GM23338 (cell line): ENCODE data around the gene SRSF7. TPM values are rescaled to one million over a fixed set of nuclear protein-coding genes. Genes with fewer than 3 reads are reported as not detected.

Experiments used
- ATAC-seq: fragments of 200-7000 bp; cut with Tn5 transposase; 3 replicates; pipeline ENCODE4 v1.9.1; 2020
- DNase-seq: peaks from one replicate; pipeline ENCODE4 v3.0.0-alpha.2; 2015; ENCODE audit warnings: low spot score
- H2AFZ ChIP-seq: fragments of 200-600 bp; sonication (generic); 2 replicates; pipeline ENCODE4 v1.8.0; 2016; ENCODE audit warnings: antibody characterized with exemption, mild to moderate bottlenecking, moderate library complexity
- H3F3A ChIP-seq: fragments of 200-600 bp; sonication (generic); replicated peaks from 2 replicates; pipeline ENCODE4 v1.8.0; 2017; ENCODE audit warnings: antibody characterized with exemption, mixed run types, low read depth
- H3K27ac ChIP-seq: fragments of 200-600 bp; sonication (generic); 2 replicates; pipeline ENCODE4 v1.6.1; 2016; ENCODE audit warnings: low read depth
- H3K27me3 ChIP-seq: fragments of 200-600 bp; sonication (generic); 2 replicates; pipeline ENCODE4 v1.8.0; 2016; ENCODE audit warnings: mild to moderate bottlenecking, mixed run types, moderate library complexity; ENCODE audit not compliant: insufficient read depth
- H3K36me3 ChIP-seq: fragments of 200-600 bp; sonication (generic); 2 replicates; pipeline ENCODE4 v1.8.0; 2016; ENCODE audit warnings: mild to moderate bottlenecking; ENCODE audit not compliant: insufficient read depth
- H3K4me1 ChIP-seq: fragments of 200-600 bp; sonication (generic); 2 replicates; pipeline ENCODE4 v1.8.0; 2016; ENCODE audit warnings: mild to moderate bottlenecking, moderate library complexity; ENCODE audit not compliant: insufficient read depth
- H3K4me2 ChIP-seq: fragments of 200-600 bp; sonication (generic); 2 replicates; pipeline ENCODE4 v1.7.1; 2017; ENCODE audit warnings: mixed run types
- H3K4me3 ChIP-seq: fragments of 200-600 bp; sonication (generic); 2 replicates; pipeline ENCODE4 v1.6.1; 2016; ENCODE audit warnings: mixed run types
- H3K79me2 ChIP-seq: fragments of 200-600 bp; sonication (generic); replicated peaks from 2 replicates; pipeline ENCODE4 v1.8.0; 2017; ENCODE audit warnings: mild to moderate bottlenecking; ENCODE audit not compliant: insufficient read depth
- H3K9me2 ChIP-seq: fragments of 200-600 bp; sonication (generic); 2 replicates; pipeline ENCODE4 v1.8.0; 2017; ENCODE audit not compliant: insufficient read depth
- H4K20me1 ChIP-seq: fragments of 200-600 bp; sonication (generic); replicated peaks from 2 replicates; pipeline ENCODE4 v1.8.0; 2017; ENCODE audit warnings: mild to moderate bottlenecking; ENCODE audit not compliant: insufficient read depth
- H3K27ac Mint-ChIP-seq: 2 replicates; pipeline ENCODE4 v1.8.0; 2020; ENCODE audit warnings: inconsistent platforms, mild to moderate bottlenecking, moderate library complexity, mixed read lengths
- H3K27me3 Mint-ChIP-seq: 3 replicates; pipeline ENCODE4 v1.8.0; 2022; ENCODE audit warnings: low read depth, mild to moderate bottlenecking, moderate library complexity, mixed read lengths, inconsistent platforms; ENCODE audit not compliant: insufficient read depth, poor library complexity
- H3K36me3 Mint-ChIP-seq: 3 replicates; pipeline ENCODE4 v1.8.0; 2021; ENCODE audit warnings: low read depth, mild to moderate bottlenecking, inconsistent platforms, moderate library complexity, mixed read lengths
- H3K4me1 Mint-ChIP-seq: 3 replicates; pipeline ENCODE4 v1.8.0; 2020; ENCODE audit warnings: mild to moderate bottlenecking, inconsistent platforms, mixed read lengths
- H3K4me3 Mint-ChIP-seq: 3 replicates; pipeline ENCODE4 v1.8.0; 2021; ENCODE audit warnings: moderate library complexity, mild to moderate bottlenecking, inconsistent platforms, mixed read lengths
- H3K9me3 Mint-ChIP-seq: 3 replicates; pipeline ENCODE4 v1.8.0; 2020; ENCODE audit warnings: moderate library complexity, mild to moderate bottlenecking, inconsistent platforms, mixed read lengths
- CREB1 ChIP-seq: fragments of 250-450 bp; sonication (Bioruptor Pico); IDR thresholded peaks from 2 replicates; pipeline ENCODE4 v1.5.0; 2020; ENCODE audit warnings: low read depth, mild to moderate bottlenecking, moderate library complexity
- ETS1 ChIP-seq: IDR thresholded peaks from 2 replicates; pipeline ENCODE4 v1.6.1; 2016; ENCODE audit warnings: antibody characterized with exemption
- EZH2phosphoT487 ChIP-seq: fragments of 200-600 bp; sonication (generic); IDR thresholded peaks from one replicate; pipeline ENCODE4 v1.8.1; 2018; ENCODE audit warnings: antibody characterized with exemption; ENCODE audit not compliant: unreplicated experiment
- JUNB ChIP-seq: IDR thresholded peaks from one replicate; pipeline ENCODE4 v1.6.1; 2016; ENCODE audit warnings: antibody characterized with exemption; ENCODE audit not compliant: unreplicated experiment
- POLR2AphosphoS5 ChIP-seq: IDR thresholded peaks from 2 replicates; pipeline ENCODE4 v1.6.1; 2016; ENCODE audit warnings: antibody characterized with exemption, low read depth
- REST ChIP-seq: IDR thresholded peaks from one replicate; pipeline ENCODE4 v1.6.1; 2018; ENCODE audit warnings: antibody characterized with exemption; ENCODE audit not compliant: unreplicated experiment
- STAT1 ChIP-seq: IDR thresholded peaks from one replicate; pipeline ENCODE4 v1.6.1; 2016; ENCODE audit warnings: antibody characterized with exemption; ENCODE audit not compliant: unreplicated experiment
- ZNF331 ChIP-seq: fragments of 250-450 bp; sonication (Bioruptor Pico); IDR thresholded peaks from 2 replicates; pipeline ENCODE4 v1.5.0; 2020; ENCODE audit warnings: low read depth, mild to moderate bottlenecking, moderate library complexity
- polyA plus RNA-seq: library from polyadenylated mRNA; unstranded; fragments of >200 nt; fragmentation: Nextera tagmentation; extraction: Ambion mirVana; gene quantifications from 2 replicates; pipeline ENCODE4 v1.2.1, GENCODE V29; 2016
- total RNA-seq: library from RNA; depleted of rRNA; stranded (reverse); fragments of >200 nt; shearing (Covaris generic); gene quantifications from 2 replicates; pipeline ENCODE4 v1.2.3, GENCODE V29; 2014

The SRSF7 gene
- total and polyA plus RNA-seq, 2 experiments from 2014 or later, result 251 to 572 TPM

- Histone ChIP-seq H3K36me3 (no peaks in the 10 kb centered on the region), H2AFZ (no peak overlapping the region), H3K4me3 (no peak overlapping the region), H3K27ac (no peak overlapping the region), H3K9me2 (no peaks in the 10 kb centered on the region), H3K4me1 (no peaks in the 10 kb centered on the region), H3F3A (no peaks in the 10 kb centered on the region), H3K4me2 (no peak overlapping the region), H4K20me1 (no peaks in the 10 kb centered on the region), H3K27me3 (no peaks in the 10 kb centered on the region), H3K79me2 (no peaks in the 10 kb centered on the region)
- TF ChIP-seq POLR2AphosphoS5 (no peak), REST (no peak), EZH2phosphoT487 (no peak), CREB1 (CRISPR knock-in tag) (no peak)
- DNase-seq (no peak), ATAC-seq (peak; percentile 22; the same call in 1 of the 3 replicates)
- Mint-ChIP-seq H3K27me3 (peaks cover 4% of the 10 kb centered on the region), H3K9me3 (no peaks in the 10 kb centered on the region), H3K4me1 (no peaks in the 10 kb centered on the region; the same call in 2 of the 3 replicates), H3K27ac (no peak overlapping the region), H3K4me3 (no peak overlapping the region), H3K36me3 (no peaks in the 10 kb centered on the region)
Measured at GRCh38 chr2:38722271-38723061, 28.7 kb downstream of the SRSF7 start.

GRCh38 chr2:38720613-38721241, 30.4 kb downstream of the SRSF7 start:
- H3K36me3 ChIP-seq, result no peaks in the 10 kb centered on the region
- H3K9me2 ChIP-seq, result no peaks in the 10 kb centered on the region
- no peak overlapping the region for H3K27ac ChIP-seq
- no peak overlapping the region for H3K4me2 ChIP-seq
- H3K4me1 ChIP-seq, result no peaks in the 10 kb centered on the region
- no peaks in the 10 kb centered on the region for H4K20me1 ChIP-seq
- no peaks in the 10 kb centered on the region for H3F3A ChIP-seq
- DNase-seq (no peak), ATAC-seq (no peak)
- no peak overlapping the region for H3K4me3 ChIP-seq
- no peaks in the 10 kb centered on the region for H3K36me3 Mint-ChIP-seq
- H2AFZ ChIP-seq, result no peak overlapping the region
- H3K79me2 ChIP-seq, result no peaks in the 10 kb centered on the region
- no peak overlapping the region for H3K27ac Mint-ChIP-seq
- no peaks in the 10 kb centered on the region for H3K27me3 ChIP-seq
- no peaks in the 10 kb centered on the region; the same call in 2 of the 3 replicates for H3K4me1 Mint-ChIP-seq
- peaks cover 5% of the 10 kb centered on the region for H3K27me3 Mint-ChIP-seq
- no peak overlapping the region for H3K4me3 Mint-ChIP-seq
- no peaks in the 10 kb centered on the region for H3K9me3 Mint-ChIP-seq
- TF ChIP-seq ZNF331 (CRISPR knock-in tag) (no peak), REST (no peak), JUNB (no peak), ETS1 (no peak), STAT1 (no peak)
